HepG2 (cell line): ENCODE data around the gene EPX. TPM values are rescaled to one million over a fixed set of nuclear protein-coding genes. Genes with fewer than 3 reads are reported as not detected.
A peak's percentile ranks its signal among the peaks of the same experiment; 100 is the strongest.

Source experiments
- ATF1 ChIP-seq: IDR thresholded peaks from 2 replicates; pipeline ENCODE4 v1.6.1; 2016; ENCODE audit warnings: mild to moderate bottlenecking, control low read depth
- BCL6 ChIP-seq: IDR thresholded peaks from 2 replicates; pipeline ENCODE4 v1.6.1; 2016; ENCODE audit warnings: missing genetic modification reagents, missing compliant biosample characterization
- CEBPB ChIP-seq: IDR thresholded peaks from 2 replicates; pipeline ENCODE4 v1.6.1; 2011; ENCODE audit warnings: low read depth, low read length, improper control_type of control experiment, borderline replicate concordance
- CENPT ChIP-seq: sonication (generic); formaldehyde crosslinking; IDR thresholded peaks from 2 replicates; pipeline ENCODE4 v1.8.0; 2022; ENCODE audit warnings: low read depth, mild to moderate bottlenecking, moderate library complexity, missing genetic modification reagents
- CENPX ChIP-seq: sonication (generic); formaldehyde crosslinking; IDR thresholded peaks from 2 replicates; pipeline ENCODE4 v1.9.0; 2021; ENCODE audit warnings: mild to moderate bottlenecking, missing genetic modification reagents, moderate library complexity
- JUN ChIP-seq: sonication (generic); formaldehyde crosslinking; IDR thresholded peaks from 2 replicates; pipeline ENCODE4 v1.4.0; 2020; ENCODE audit warnings: mild to moderate bottlenecking, missing genetic modification reagents
- LRRFIP1 ChIP-seq: sonication (generic); formaldehyde crosslinking; conservative IDR thresholded peaks from 2 replicates; pipeline ENCODE4 v1.4.0; 2020; ENCODE audit warnings: missing genetic modification reagents
- NFATC3 ChIP-seq: sonication (generic); formaldehyde crosslinking; IDR thresholded peaks from 2 replicates; pipeline ENCODE4 v1.5.1; 2020; ENCODE audit warnings: mild to moderate bottlenecking, missing genetic modification reagents
- POGZ ChIP-seq: sonication (generic); formaldehyde crosslinking; IDR thresholded peaks from 2 replicates; pipeline ENCODE4 v1.4.0; 2020; ENCODE audit warnings: mild to moderate bottlenecking, missing genetic modification reagents
- RBM22 ChIP-seq: fragments of 200-400 bp; formaldehyde crosslinking; optimal IDR thresholded peaks from 2 replicates; pipeline ENCODE3; 2017; ENCODE audit warnings: mild to moderate bottlenecking, low read length, moderate library complexity
- RFXAP ChIP-seq: sonication (generic); formaldehyde crosslinking; IDR thresholded peaks from 2 replicates; pipeline ENCODE4 v1.4.0; 2020; ENCODE audit warnings: missing genetic modification reagents, borderline replicate concordance
- STAG1 ChIP-seq: sonication (generic); formaldehyde crosslinking; IDR thresholded peaks from 2 replicates; pipeline ENCODE4 v1.4.0; 2020; ENCODE audit warnings: missing genetic modification reagents
- TARDBP ChIP-seq: sonication (generic); formaldehyde crosslinking; IDR thresholded peaks from 2 replicates; pipeline ENCODE4 v1.8.0; 2022; ENCODE audit warnings: mild to moderate bottlenecking, missing genetic modification reagents
- USF2 ChIP-seq, 2 experiments: sonication (generic) in 1 of 2; formaldehyde crosslinking in 1 of 2; IDR thresholded peaks; 2 replicates each; pipeline versions ENCODE4 v1.5.1 to v1.6.1; 2011 to 2020; ENCODE audit warnings: borderline replicate concordance in 1 of 2, low read depth in 1 of 2, low read length in 1 of 2, mild to moderate bottlenecking in 1 of 2, missing genetic modification reagents in 1 of 2, moderate library complexity in 1 of 2
- ZBTB2 ChIP-seq: sonication (generic); formaldehyde crosslinking; IDR thresholded peaks from 2 replicates; pipeline ENCODE4 v1.8.0; 2022; ENCODE audit warnings: low read depth, missing genetic modification reagents
- ZBTB44 ChIP-seq: sonication (generic); formaldehyde crosslinking; IDR thresholded peaks from 2 replicates; pipeline ENCODE4 v1.4.0; 2020; ENCODE audit warnings: missing genetic modification reagents
- ZNF382 ChIP-seq: sonication (generic); formaldehyde crosslinking; IDR thresholded peaks from 2 replicates; pipeline ENCODE4 v1.5.0; 2020; ENCODE audit warnings: missing genetic modification reagents, mild to moderate bottlenecking, borderline replicate concordance
- ZNF768 ChIP-seq: sonication (generic); formaldehyde crosslinking; IDR thresholded peaks from 2 replicates; pipeline ENCODE4 v1.4.0; 2020; ENCODE audit warnings: missing genetic modification reagents
- ZSCAN20 ChIP-seq: sonication (generic); formaldehyde crosslinking; IDR thresholded peaks from 2 replicates; pipeline ENCODE4 v1.4.0; 2020; ENCODE audit warnings: missing genetic modification reagents, mild to moderate bottlenecking, borderline replicate concordance
- polyA plus RNA-seq, 8 experiments: library from polyadenylated mRNA; depleted of rRNA in 3 of 8; stranded (reverse) in 7 of 8; unstranded in 1 of 8; fragments of >200 nt; fragmentation: Illumina TruSeq in 4 of 8; extraction: Trizol in 4 of 8; gene quantifications; 2 replicates each; pipeline versions ENCODE4 v1.2.1 to v1.2.3, GENCODE V29; 2011 to 2016; ENCODE audit warnings: low read depth in 4 of 8, missing spikeins in 1 of 8, mixed read lengths in 1 of 8; ENCODE audit not compliant: insufficient read depth in 1 of 8
- total RNA-seq, 5 experiments: library from RNA; depleted of rRNA; stranded (reverse); fragments of >200 nt; fragmentation: Illumina TruSeq; extraction: Trizol; gene quantifications; 2 replicates each; pipeline ENCODE4 v1.2.3, GENCODE V29; 2016; ENCODE audit warnings: low read depth in 1 of 5

EPX gene
- total and polyA plus RNA-seq, 2 of the 13 experiments (the other 11 are each of a cell fraction or from before 2014, with no cell fraction given), result not detected

- TF ChIP-seq BCL6 (peak; percentile 59; the same call in 1 of the 2 replicates), STAG1 (CRISPR knock-in tag) (peak; percentile 64), RFXAP (no peak; the same call in 1 of the 2 replicates), CEBPB (no peak), ZSCAN20 (CRISPR knock-in tag) (peak; percentile 88), NFATC3 (CRISPR knock-in tag) (0 out of 2 replicates have a peak, but pooled peaks have one; percentile 32), ZBTB2 (CRISPR knock-in tag) (no peak), JUN (CRISPR knock-in tag) (no peak; the same call in 1 of the 2 replicates), ZNF768 (CRISPR knock-in tag) (peak; percentile 73; the same call in 1 of the 2 replicates), TARDBP (CRISPR knock-in tag) (peak; percentile 54), RBM22 (no peak), POGZ (CRISPR knock-in tag) (no peak), USF2 (IDR thresholded peaks at IDR 0.05; ENCODE audit: low read depth, low read length) (peak; percentile 12; the same call in 1 of the 2 replicates), USF2 (CRISPR knock-in tag; IDR thresholded peaks at IDR 0.05; ENCODE audit: borderline replicate concordance) (peak; percentile 60), CENPX (CRISPR knock-in tag) (no peak), ZNF382 (CRISPR knock-in tag) (no peak), CENPT (CRISPR knock-in tag) (peak; percentile 91; the same call in 1 of the 2 replicates), ZBTB44 (CRISPR knock-in tag) (0 out of 2 replicates have a peak, but pooled peaks have one; percentile 60), ATF1 (CRISPR knock-in tag) (no peak), LRRFIP1 (CRISPR knock-in tag) (no peak)
Observed at GRCh38 chr17:58249270-58250133, 57.0 kb downstream of the EPX start (continued).
